Activated T-cell treated with anti-CD3 and anti-CD28 coated beads for 1 hour (primary cell): ENCODE results near the gene HSPG2.

ENCODE experiments used
- DNase-seq: peaks from one replicate; pipeline ENCODE4 v3.0.0-alpha.2; 2020; ENCODE audit warnings: low read depth

HSPG2 gene

GRCh38 chr1:21861602-21862429, 75.3 kb downstream of the HSPG2 start:
- DNase-seq = no peak

GRCh38 chr1:21860971-21861370, 76.1 kb downstream of the HSPG2 start:
- no peak for DNase-seq

- DNase-seq = no peak
Measured at GRCh38 chr1:21859669-21860179, 77.4 kb downstream of the HSPG2 start.

GRCh38 chr1:21857840-21858670, 79.1 kb downstream of the HSPG2 start:
- DNase-seq = no peak

GRCh38 chr1:21857142-21857839, 79.8 kb downstream of the HSPG2 start:
- no peak for DNase-seq

GRCh38 chr1:21855257-21856096, 81.6 kb downstream of the HSPG2 start:
- no peak for DNase-seq

- no peak for DNase-seq
Measured at GRCh38 chr1:21854751-21855131, 82.4 kb downstream of the HSPG2 start.

- DNase-seq = no peak
Measured at GRCh38 chr1:21854090-21854750, 82.9 kb downstream of the HSPG2 start.

GRCh38 chr1:21853131-21853427, 84.0 kb downstream of the HSPG2 start:
- DNase-seq = no peak

- DNase-seq = no peak
Measured at GRCh38 chr1:21852282-21853130, 84.6 kb downstream of the HSPG2 start.

- DNase-seq = no peak
Measured at GRCh38 chr1:21851430-21852250, 85.5 kb downstream of the HSPG2 start.

GRCh38 chr1:21849909-21850576, 87.1 kb downstream of the HSPG2 start:
- DNase-seq = no peak

GRCh38 chr1:21848524-21849174, 88.5 kb downstream of the HSPG2 start:
- DNase-seq = no peak

- DNase-seq = no peak
Measured at GRCh38 chr1:21847223-21848205, 89.6 kb downstream of the HSPG2 start.

- DNase-seq = no peak
Measured at GRCh38 chr1:21845646-21846641, 91.2 kb downstream of the HSPG2 start.

GRCh38 chr1:21843996-21844395, 93.1 kb downstream of the HSPG2 start:
- DNase-seq = no peak
